HepG2 (cell line): Measurements from ENCODE around the gene ZNF19. TPM values are rescaled to one million over a fixed set of nuclear protein-coding genes. Genes with fewer than 3 reads are reported as not detected.

Experiments
- CEBPB ChIP-seq: IDR thresholded peaks from 2 replicates; pipeline ENCODE4 v1.6.1; 2011; ENCODE audit warnings: low read depth, low read length, improper control_type of control experiment, borderline replicate concordance
- CERS6 ChIP-seq: sonication (generic); formaldehyde crosslinking; IDR thresholded peaks from 2 replicates; pipeline ENCODE4 v1.5.0; 2020; ENCODE audit warnings: missing genetic modification reagents
- FOXJ3 ChIP-seq: sonication (generic); formaldehyde crosslinking; IDR thresholded peaks from 2 replicates; pipeline ENCODE4 v1.4.0; 2020; ENCODE audit warnings: missing genetic modification reagents, mild to moderate bottlenecking, borderline replicate concordance
- GTF3A ChIP-seq: sonication (generic); formaldehyde crosslinking; conservative IDR thresholded peaks from 2 replicates; pipeline ENCODE4 v1.4.0; 2020; ENCODE audit warnings: mild to moderate bottlenecking, missing genetic modification reagents
- JDP2 ChIP-seq: sonication (generic); formaldehyde crosslinking; IDR thresholded peaks from 2 replicates; pipeline ENCODE4 v1.8.1; 2022; ENCODE audit warnings: missing genetic modification reagents, borderline replicate concordance
- KIAA2018 ChIP-seq: sonication (generic); formaldehyde crosslinking; IDR thresholded peaks from 2 replicates; pipeline ENCODE4 v1.5.0; 2020; ENCODE audit warnings: mild to moderate bottlenecking, missing genetic modification reagents, borderline replicate concordance
- KLF13 ChIP-seq: sonication (generic); formaldehyde crosslinking; IDR thresholded peaks from 2 replicates; pipeline ENCODE4 v1.4.0; 2020; ENCODE audit warnings: mild to moderate bottlenecking, missing genetic modification reagents
- KMT2B ChIP-seq: IDR thresholded peaks from 2 replicates; pipeline ENCODE4 v1.6.1; 2016; ENCODE audit warnings: missing genetic modification reagents, missing compliant biosample characterization
- MXD4 ChIP-seq: IDR thresholded peaks from 2 replicates; pipeline ENCODE4 v1.6.1; 2016; ENCODE audit warnings: mild to moderate bottlenecking, missing biosample characterization, missing genetic modification reagents
- NFE2 ChIP-seq: sonication (generic); formaldehyde crosslinking; IDR thresholded peaks from 2 replicates; pipeline ENCODE4 v1.4.0; 2020; ENCODE audit warnings: missing genetic modification reagents
- NFE2L2 ChIP-seq: fragments of 150-350 bp; IDR thresholded peaks from 2 replicates; pipeline ENCODE4 v1.6.1; 2014; ENCODE audit warnings: low read length
- NFKB2 ChIP-seq: sonication (generic); formaldehyde crosslinking; IDR thresholded peaks from 2 replicates; pipeline ENCODE4 v1.4.0; 2020; ENCODE audit warnings: missing genetic modification reagents, borderline replicate concordance
- SMARCE1 ChIP-seq: fragments of 450-650 bp; IDR thresholded peaks from 2 replicates; pipeline ENCODE4 v1.6.1; 2017; ENCODE audit warnings: borderline replicate concordance
- SSRP1 ChIP-seq: IDR thresholded peaks from 2 replicates; pipeline ENCODE4 v1.6.1; 2016; ENCODE audit warnings: control low read depth
- U2AF2 ChIP-seq: fragments of 200-400 bp; formaldehyde crosslinking; IDR thresholded peaks from 2 replicates; pipeline ENCODE4 v1.6.1; 2017; ENCODE audit warnings: low read depth, mild to moderate bottlenecking, low read length
- ZC3H13 ChIP-seq: sonication (generic); formaldehyde crosslinking; IDR thresholded peaks from 2 replicates; pipeline ENCODE4 v1.8.1; 2023; ENCODE audit warnings: mild to moderate bottlenecking, missing genetic modification reagents, moderate library complexity
- ZNF143 ChIP-seq: sonication (generic); formaldehyde crosslinking; IDR thresholded peaks from 2 replicates; pipeline ENCODE4 v1.4.0; 2020; ENCODE audit warnings: missing genetic modification reagents
- ZNF260 ChIP-seq: sonication (generic); formaldehyde crosslinking; IDR thresholded peaks from 2 replicates; pipeline ENCODE4 v1.4.0; 2020; ENCODE audit warnings: missing genetic modification reagents, low read depth, mild to moderate bottlenecking, borderline replicate concordance
- ZNF33A ChIP-seq: sonication (generic); formaldehyde crosslinking; IDR thresholded peaks from 2 replicates; pipeline ENCODE4 v1.5.1; 2020; ENCODE audit warnings: missing genetic modification reagents, mild to moderate bottlenecking, moderate library complexity, borderline replicate concordance
- ZNF7 ChIP-seq: IDR thresholded peaks from 2 replicates; pipeline ENCODE4 v1.6.1; 2016; ENCODE audit warnings: missing biosample characterization, missing genetic modification reagents
- ZNF784 ChIP-seq: sonication (generic); formaldehyde crosslinking; IDR thresholded peaks from 2 replicates; pipeline ENCODE4 v1.5.1; 2020; ENCODE audit warnings: missing genetic modification reagents, mild to moderate bottlenecking, borderline replicate concordance
- polyA plus RNA-seq, 8 experiments: library from polyadenylated mRNA; depleted of rRNA in 3 of 8; stranded (reverse) in 7 of 8; unstranded in 1 of 8; fragments of >200 nt; fragmentation: Illumina TruSeq in 4 of 8; extraction: Trizol in 4 of 8; gene quantifications; 2 replicates each; pipeline versions ENCODE4 v1.2.1 to v1.2.3, GENCODE V29; 2011 to 2016; ENCODE audit warnings: low read depth in 4 of 8, missing spikeins in 1 of 8, mixed read lengths in 1 of 8; ENCODE audit not compliant: insufficient read depth in 1 of 8
- total RNA-seq, 5 experiments: library from RNA; depleted of rRNA; stranded (reverse); fragments of >200 nt; fragmentation: Illumina TruSeq; extraction: Trizol; gene quantifications; 2 replicates each; pipeline ENCODE4 v1.2.3, GENCODE V29; 2016; ENCODE audit warnings: low read depth in 1 of 5

The ZNF19 gene
- total and polyA plus RNA-seq, 2 of the 13 experiments (the other 11 are each of a cell fraction or from before 2014, with no cell fraction given): 3.2 to 5.8 TPM

GRCh38 chr16:71426069-71426879 is 62.9 kb downstream of the ZNF19 start (continued):
- TF ChIP-seq FOXJ3 (CRISPR knock-in tag) (peak; percentile 94), ZNF260 (CRISPR knock-in tag) (no peak), CERS6 (CRISPR knock-in tag) (no peak), U2AF2 (no peak), JDP2 (no peak), ZC3H13 (CRISPR knock-in tag) (no peak), SMARCE1 (no peak), NFE2 (CRISPR knock-in tag) (0 out of 2 replicates have a peak, but pooled peaks have one; percentile 26), MXD4 (CRISPR knock-in tag) (peak; percentile 83), KLF13 (CRISPR knock-in tag) (no peak), CEBPB (no peak; the same call in 1 of the 2 replicates), ZNF784 (peak; percentile 95; the same call in 1 of the 2 replicates), GTF3A (CRISPR knock-in tag) (peak; percentile 99), SSRP1 (CRISPR knock-in tag) (no peak), KMT2B (CRISPR knock-in tag) (peak; percentile 90), ZNF7 (CRISPR knock-in tag) (no peak; the same call in none of the 2 replicates), KIAA2018 (CRISPR knock-in tag) (peak; percentile 25; the same call in 1 of the 2 replicates), NFE2L2 (no peak; the same call in 1 of the 2 replicates), ZNF33A (no peak), NFKB2 (CRISPR knock-in tag) (peak; percentile 87), ZNF143 (peak; percentile 86)
